MM.1S (cell line): ENCODE results near the gene TEX10.

Experiments used
- EZH2 ChIP-seq: fragments of 300-600 bp; sonication (generic); optimal IDR thresholded peaks from 2 replicates; pipeline ENCODE3; 2017; ENCODE audit warnings: low read depth, mild to moderate bottlenecking, antibody characterized with exemption, low read length, mixed read lengths
- EZH2phosphoT487 ChIP-seq: fragments of 300-600 bp; sonication (generic); IDR thresholded peaks from 2 replicates; pipeline ENCODE4 v1.6.1; 2018; ENCODE audit warnings: antibody characterized with exemption, low read length
- TF ChIP-seq, protein P1 (sequence below): fragments of 300-600 bp; sonication (generic); IDR thresholded peaks from 2 replicates; pipeline ENCODE4 v1.5.1; 2016; ENCODE audit warnings: antibody characterized with exemption, low read length, mixed read lengths

DNA sequence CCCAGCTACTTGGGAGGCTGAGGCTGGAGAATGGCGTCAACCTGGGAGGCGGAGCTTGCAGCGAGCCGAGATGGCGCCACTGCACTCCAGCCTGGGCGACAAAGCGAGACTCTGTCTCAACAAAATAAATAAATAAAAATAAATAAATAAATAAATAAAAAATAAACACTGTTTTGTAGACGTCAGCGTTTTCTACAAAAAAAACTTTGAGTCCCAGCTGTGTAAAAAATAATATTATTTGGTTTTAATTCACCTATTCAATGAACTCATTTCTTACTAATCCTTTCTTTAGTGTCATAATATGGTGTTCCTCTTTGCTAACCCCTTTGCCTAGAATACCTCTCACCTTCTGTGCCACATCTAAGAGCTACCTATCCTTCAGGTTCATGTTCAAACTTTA is 44.0 kb upstream of the TEX10 start:
- TF ChIP-seq, protein P1, sequence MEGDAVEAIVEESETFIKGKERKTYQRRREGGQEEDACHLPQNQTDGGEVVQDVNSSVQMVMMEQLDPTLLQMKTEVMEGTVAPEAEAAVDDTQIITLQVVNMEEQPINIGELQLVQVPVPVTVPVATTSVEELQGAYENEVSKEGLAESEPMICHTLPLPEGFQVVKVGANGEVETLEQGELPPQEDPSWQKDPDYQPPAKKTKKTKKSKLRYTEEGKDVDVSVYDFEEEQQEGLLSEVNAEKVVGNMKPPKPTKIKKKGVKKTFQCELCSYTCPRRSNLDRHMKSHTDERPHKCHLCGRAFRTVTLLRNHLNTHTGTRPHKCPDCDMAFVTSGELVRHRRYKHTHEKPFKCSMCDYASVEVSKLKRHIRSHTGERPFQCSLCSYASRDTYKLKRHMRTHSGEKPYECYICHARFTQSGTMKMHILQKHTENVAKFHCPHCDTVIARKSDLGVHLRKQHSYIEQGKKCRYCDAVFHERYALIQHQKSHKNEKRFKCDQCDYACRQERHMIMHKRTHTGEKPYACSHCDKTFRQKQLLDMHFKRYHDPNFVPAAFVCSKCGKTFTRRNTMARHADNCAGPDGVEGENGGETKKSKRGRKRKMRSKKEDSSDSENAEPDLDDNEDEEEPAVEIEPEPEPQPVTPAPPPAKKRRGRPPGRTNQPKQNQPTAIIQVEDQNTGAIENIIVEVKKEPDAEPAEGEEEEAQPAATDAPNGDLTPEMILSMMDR = no peak
- TF ChIP-seq EZH2 = no peak
- TF ChIP-seq EZH2phosphoT487 = no peak
